HL-60 (cell line): ENCODE results near the gene RANBP6.

Experiments used
- POLR2AphosphoS5 ChIP-seq: IDR thresholded peaks from 2 replicates; pipeline ENCODE4 v1.6.1; 2012; ENCODE audit warnings: low read depth
- SPI1 ChIP-seq: IDR thresholded peaks from 2 replicates; pipeline ENCODE4 v1.6.1; 2012; ENCODE audit warnings: low read depth, mild to moderate bottlenecking, borderline replicate concordance
- TF ChIP-seq, protein P1 (sequence below): IDR thresholded peaks from one replicate; pipeline ENCODE4 v1.5.1; 2011; ENCODE audit warnings: low read length, control low read depth, inconsistent platforms; ENCODE audit not compliant: insufficient read depth

DNA sequence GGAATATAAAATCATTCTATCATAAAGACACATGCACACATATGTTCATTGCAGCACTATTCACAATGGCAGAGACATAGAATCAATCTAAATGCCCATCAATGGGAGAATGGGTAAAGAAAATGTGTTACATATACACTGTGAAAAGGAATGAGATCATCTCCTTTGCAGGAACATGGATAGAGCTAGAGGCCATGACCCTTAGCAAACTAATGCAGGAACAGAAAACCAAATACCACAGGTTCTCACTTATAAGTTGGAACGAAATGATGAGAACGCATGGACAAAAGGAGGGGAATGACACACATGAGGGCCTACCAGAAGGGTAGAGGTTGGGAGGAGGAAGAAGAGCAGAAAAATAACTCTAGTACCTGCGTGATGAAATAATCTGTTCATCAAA lies 21.0 kb upstream of the RANBP6 start:
- TF ChIP-seq, protein P1, sequence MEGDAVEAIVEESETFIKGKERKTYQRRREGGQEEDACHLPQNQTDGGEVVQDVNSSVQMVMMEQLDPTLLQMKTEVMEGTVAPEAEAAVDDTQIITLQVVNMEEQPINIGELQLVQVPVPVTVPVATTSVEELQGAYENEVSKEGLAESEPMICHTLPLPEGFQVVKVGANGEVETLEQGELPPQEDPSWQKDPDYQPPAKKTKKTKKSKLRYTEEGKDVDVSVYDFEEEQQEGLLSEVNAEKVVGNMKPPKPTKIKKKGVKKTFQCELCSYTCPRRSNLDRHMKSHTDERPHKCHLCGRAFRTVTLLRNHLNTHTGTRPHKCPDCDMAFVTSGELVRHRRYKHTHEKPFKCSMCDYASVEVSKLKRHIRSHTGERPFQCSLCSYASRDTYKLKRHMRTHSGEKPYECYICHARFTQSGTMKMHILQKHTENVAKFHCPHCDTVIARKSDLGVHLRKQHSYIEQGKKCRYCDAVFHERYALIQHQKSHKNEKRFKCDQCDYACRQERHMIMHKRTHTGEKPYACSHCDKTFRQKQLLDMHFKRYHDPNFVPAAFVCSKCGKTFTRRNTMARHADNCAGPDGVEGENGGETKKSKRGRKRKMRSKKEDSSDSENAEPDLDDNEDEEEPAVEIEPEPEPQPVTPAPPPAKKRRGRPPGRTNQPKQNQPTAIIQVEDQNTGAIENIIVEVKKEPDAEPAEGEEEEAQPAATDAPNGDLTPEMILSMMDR, result no peak
- TF ChIP-seq POLR2AphosphoS5, result no peak
- no peak for TF ChIP-seq SPI1
